Thoracic aorta (tissue), 2 donors: ENCODE data around the gene KRT38. TPM values are rescaled to one million over a fixed set of nuclear protein-coding genes. Genes with fewer than 3 reads are reported as not detected.

ENCODE experiments used
- ATAC-seq: fragments of 150-250 bp; one replicate; pipeline ENCODE4 v1.8.0; 2017; ENCODE audit warnings: low read depth; ENCODE audit not compliant: insufficient number of reproducible peaks, low FRiP score
- DNase-seq: peaks from one replicate; pipeline ENCODE4 v3.0.0-alpha.2; 2020; ENCODE audit warnings: low spot score
- H3K27ac ChIP-seq, 2 donors: fragments of 200-600 bp; sonication (generic); 1 replicate in 1 of 2; 2 replicates in 1 of 2; pipeline ENCODE4 v1.5.1; 2016; ENCODE audit warnings: mild to moderate bottlenecking in 2 of 2, moderate library complexity in 2 of 2
- H3K27me3 ChIP-seq: fragments of 200-600 bp; sonication (generic); replicated peaks from 2 replicates; pipeline ENCODE4 v1.6.0; 2016; ENCODE audit warnings: mild to moderate bottlenecking; ENCODE audit not compliant: insufficient read depth
- H3K36me3 ChIP-seq: fragments of 200-600 bp; sonication (generic); one replicate; pipeline ENCODE4 v1.5.1; 2016
- H3K4me1 ChIP-seq, 2 donors: fragments of 200-600 bp; sonication (generic); 1 replicate in 1 of 2; 2 replicates in 1 of 2; pipeline versions ENCODE4 v1.5.1 to v1.6.0; 2016; ENCODE audit warnings: low read depth in 2 of 2, mild to moderate bottlenecking in 1 of 2; ENCODE audit not compliant: control insufficient read depth in 1 of 2
- H3K4me3 ChIP-seq: fragments of 200-600 bp; sonication (generic); 2 replicates; pipeline ENCODE4 v1.5.1; 2016; ENCODE audit warnings: mild to moderate bottlenecking
- H3K9me3 ChIP-seq: fragments of 200-600 bp; sonication (generic); 2 replicates; pipeline ENCODE4 v1.5.1; 2016
- CTCF ChIP-seq: fragments of 200-600 bp; sonication (generic); IDR thresholded peaks from one replicate; pipeline ENCODE4 v1.5.1; 2019; ENCODE audit warnings: antibody characterized with exemption
- total RNA-seq, 2 donors: library from RNA; depleted of rRNA; stranded (reverse); fragments of >200 nt; gene quantifications; one replicate each; pipeline versions ENCODE4 v1.1.0 to v1.2.3, GENCODE V29; 2016

The KRT38 gene
- total RNA-seq, 2 donors from 2014 or later, result not detected

DNA sequence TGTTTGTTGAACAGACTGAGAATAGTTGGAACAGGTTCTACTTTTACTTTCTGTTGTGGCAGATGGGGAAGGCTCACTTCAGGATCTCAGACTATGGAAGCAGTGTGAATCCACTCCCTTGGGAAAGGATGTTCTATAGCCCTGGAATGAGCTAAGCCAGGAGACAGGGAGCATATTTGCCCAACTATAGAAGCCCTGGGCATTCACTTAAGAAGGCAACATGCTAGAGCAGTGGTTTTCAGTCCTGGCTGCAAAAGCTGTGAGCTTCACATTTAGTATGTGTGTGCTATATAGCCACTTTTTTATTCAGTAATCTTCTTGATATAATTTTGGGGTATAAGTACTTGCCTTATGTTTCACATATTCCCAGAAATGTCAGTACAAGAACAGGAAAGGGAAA is 27.6 kb upstream of the KRT38 start:
- Histone ChIP-seq H3K4me1 (peaks cover 0 to 7% of the 10 kb centered on the region in 2 donors), H3K4me3 (no peak overlapping the region), H3K27me3 (no peaks in the 10 kb centered on the region), H3K9me3 (no peaks in the 10 kb centered on the region), H3K36me3 (no peaks in the 10 kb centered on the region), H3K27ac (no peak overlapping the region)
- no peak for TF ChIP-seq CTCF
- ATAC-seq (no peak), DNase-seq (no peak)

- H3K27ac ChIP-seq, result no peak overlapping the region
- H3K4me1 ChIP-seq, result peaks cover 0 to 7% of the 10 kb centered on the region in 2 donors
- no peak for TF ChIP-seq CTCF
- H3K9me3 ChIP-seq, result no peaks in the 10 kb centered on the region
- no peaks in the 10 kb centered on the region for H3K36me3 ChIP-seq
- ATAC-seq, result no peak
- no peaks in the 10 kb centered on the region for H3K27me3 ChIP-seq
- H3K4me3 ChIP-seq, result no peak overlapping the region
- DNase-seq, result no peak
Measured at GRCh38 chr17:41467561-41467960, 26.8 kb upstream of the KRT38 start.

GRCh38 chr17:41466988-41467387 is 26.2 kb upstream of the KRT38 start, which contains the start of gene KRT32:
KRT32 (minus strand) TSS chr17:41467386; CDS start chr17:41467325, 61 bp downstream.
- H3K27ac ChIP-seq, result no peak within 1 kb of the TSS
- no peak for TF ChIP-seq CTCF
- no peaks in the 10 kb centered on the region for H3K9me3 ChIP-seq
- H3K4me3 ChIP-seq, result no peak within 1 kb of the TSS
- DNase-seq, result no peak
- H3K27me3 ChIP-seq, result no peaks in the 10 kb centered on the region
- no peaks in the 10 kb centered on the region for H3K36me3 ChIP-seq
- peaks cover 0 to 7% of the 10 kb centered on the region in 2 donors for H3K4me1 ChIP-seq
- no peak for ATAC-seq

DNA sequence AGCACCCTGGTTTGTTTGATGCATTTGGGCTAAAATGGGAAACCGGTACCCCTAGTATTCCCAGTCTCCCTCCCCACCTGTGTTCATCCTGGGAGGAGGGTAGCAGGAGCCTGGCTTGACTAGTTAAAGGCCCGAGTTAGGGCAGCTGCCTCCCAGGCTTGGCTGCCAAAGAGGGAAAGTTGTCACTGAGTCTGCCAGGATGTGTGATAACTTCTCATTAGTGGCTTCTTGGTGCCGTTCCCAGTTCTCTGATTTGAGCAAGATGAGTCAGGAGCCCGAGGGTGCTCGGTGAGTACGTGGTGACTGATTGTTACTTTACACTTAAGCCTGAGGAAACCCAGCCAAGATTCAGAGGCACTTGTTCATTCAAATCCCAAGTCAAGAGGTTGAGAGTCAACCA is 23.9 kb upstream of the KRT38 start:
- no peak overlapping the region for H3K27ac ChIP-seq

GRCh38 chr17:41464173-41464572 is 23.4 kb upstream of the KRT38 start:
- no peak for TF ChIP-seq CTCF
- no peak for DNase-seq
- no peak overlapping the region for H3K27ac ChIP-seq

More for the DNA sequence above, 23.9 kb upstream of the KRT38 start:
- ATAC-seq (no peak), DNase-seq (peak; percentile 21)
- no peaks in the 10 kb centered on the region for H3K27me3 ChIP-seq
- H3K4me1 ChIP-seq, result peaks cover 0 to 7% of the 10 kb centered on the region in 2 donors
- H3K4me3 ChIP-seq, result no peak overlapping the region
- TF ChIP-seq CTCF, result no peak
- H3K36me3 ChIP-seq, result no peaks in the 10 kb centered on the region
- no peaks in the 10 kb centered on the region for H3K9me3 ChIP-seq

More at GRCh38 chr17:41464173-41464572, 23.4 kb upstream of the KRT38 start:
- Histone ChIP-seq H3K27me3 (no peaks in the 10 kb centered on the region), H3K9me3 (no peaks in the 10 kb centered on the region), H3K4me1 (peaks cover 0 to 7% of the 10 kb centered on the region in 2 donors), H3K36me3 (no peaks in the 10 kb centered on the region), H3K4me3 (no peak overlapping the region)
- ATAC-seq, result no peak
